Heart left ventricle (tissue), 16 donors: Measurements from ENCODE around the gene CD300LG. TPM values are rescaled to one million over a fixed set of nuclear protein-coding genes. Genes with fewer than 3 reads are reported as not detected.

Source experiments
- ATAC-seq, 4 donors: fragments of 200-7000 bp; cut with Tn5 transposase; one replicate each; pipeline ENCODE4 v1.9.1; 2020 to 2022; ENCODE audit warnings: moderate library complexity in 4 of 4, mild to moderate bottlenecking in 3 of 4, moderate number of reproducible peaks in 1 of 4
- DNase-seq, 5 donors: peaks; one replicate each; pipeline ENCODE4 v3.0.0-alpha.2; 2020
- H3K27ac ChIP-seq, 12 donors: fragments of 200-600 bp; sonication (generic) in 4 of 12; one replicate each; pipeline versions ENCODE4 v1.5.0 to v1.8.0; 2016 to 2022; ENCODE audit warnings: mild to moderate bottlenecking in 2 of 12
- H3K27me3 ChIP-seq, 9 donors: fragments of 200-600 bp; sonication (generic) in 2 of 9; one replicate each; pipeline versions ENCODE4 v1.5.1 to v1.8.0; 2016 to 2022; ENCODE audit warnings: mild to moderate bottlenecking in 3 of 9
- H3K36me3 ChIP-seq, 9 donors: fragments of 200-600 bp; sonication (generic) in 2 of 9; one replicate each; pipeline versions ENCODE4 v1.5.0 to v1.8.0; 2018 to 2022; ENCODE audit warnings: mild to moderate bottlenecking in 2 of 9
- H3K4me1 ChIP-seq, 12 donors: fragments of 200-600 bp; sonication (generic) in 4 of 12; one replicate each; pipeline versions ENCODE4 v1.5.0 to v1.8.0; 2016 to 2022; ENCODE audit warnings: mild to moderate bottlenecking in 3 of 12
- H3K4me3 ChIP-seq, 12 donors: fragments of 200-600 bp; sonication (generic) in 4 of 12; one replicate each; pipeline versions ENCODE4 v1.5.0 to v1.8.0; 2017 to 2022; ENCODE audit warnings: mild to moderate bottlenecking in 9 of 12, moderate library complexity in 4 of 12
- H3K9me3 ChIP-seq, 12 donors: fragments of 200-600 bp; sonication (generic) in 4 of 12; one replicate each; pipeline versions ENCODE4 v1.5.0 to v1.8.0; 2016 to 2022; ENCODE audit warnings: mild to moderate bottlenecking in 1 of 12
- CTCF ChIP-seq, 12 donors: fragments of 200-600 bp; sonication (generic) in 4 of 12; IDR thresholded peaks; one replicate each; pipeline versions ENCODE4 v1.5.0 to v1.8.0; 2018 to 2022; ENCODE audit warnings: antibody characterized with exemption in 12 of 12, mild to moderate bottlenecking in 5 of 12
- POLR2A ChIP-seq, 2 donors: fragments of 450-650 bp; IDR thresholded peaks; one replicate each; pipeline ENCODE4 v1.6.1; 2017; ENCODE audit warnings: antibody characterized with exemption in 2 of 2, mild to moderate bottlenecking in 2 of 2, moderate library complexity in 2 of 2
- WGBS, 4 donors: extraction: QIAGEN DNeasy Blood & Tissue Kit in 2 of 4; methylation state at CpG; one replicate each; pipeline versions ENCODE4 v1.1.5 to v1.1.7; 2013 to 2018; 5-methylcytosine and 5-hydroxymethylcytosine counted together
- intact Hi-C, 10 donors: fragments of 100-400 bp; cut with DNase I; formaldehyde crosslinking; loops; one replicate each; pipeline versions ENCODE4 v1.11.1 to v1.14.2; 2022
- polyA plus RNA-seq, 2 donors: library from polyadenylated mRNA; stranded (reverse); fragments of 200-250 nt; gene quantifications; one replicate each; pipeline ENCODE4 v1.2.3, GENCODE V29; 2013
- total RNA-seq, 9 donors: library from RNA; depleted of rRNA in 2 of 9; stranded (reverse); fragments of >200 nt in 2 of 9; fragmentation: NEBNext Ultra II Directional in 3 of 9; extraction: Animal tissue kit (Norgen Biotek cat#: 25700) in 3 of 9; gene quantifications; one replicate each; pipeline versions ENCODE4 v1.1.0 to v1.2.4, GENCODE V29; 2016 to 2023
- donor health status: ischemic (EF 13 %, LVEDD 7.1; RV severe dilation, severe dysfunction).
- donor health status: healthy with polysubstance abuse.
- donor health status: DM: no; HTN: yes; CAD: no.
- donor health status: DM: no; HTN: no; CAD: no.
- donor health status: ischemic (EF 25% LVEDD 6.9; RV normal size, moderate dysfunction).
- donor health status: ischemic (EF 25% LVEDD 5.7; RV mildly dilated, moderate dysfunction).
- donor health status: healthy.
- donor health status: DM: yes; HTN: yes; CAD: no.
- donor health status: ischemic (EF 35%, LVEDD 5.7; RV mildly dilated, moderate dysfunction).
- donor health status: nonischemic (EF 11% LVEDD 7.7; RV severe dilation, severe dysfunction).
- donor health status: DM: yes; HTN: yes; CAD: no.
- donor health status: PGD.
- donor health status: ischemic (EF 29% LVEDD 5.4; RV normal size, mild dysfunction).
- donor health status: nonischemic (EF 23%, LVEDD 6.1; RV moderate dilation, normal function).

The CD300LG gene
- total and polyA plus RNA-seq, 11 donors: 7.3 to 85.8 (median 19.9) TPM

GRCh38 chr17:43854498-43854897, 7.5 kb downstream of the CD300LG start:
- DNase-seq: no peak
- peaks cover 0 to 7% (median 0%) of the 10 kb centered on the region in 9 donors for H3K27me3 ChIP-seq
- H3K4me3 ChIP-seq: no peak overlapping the region
- no peaks in the 10 kb centered on the region for H3K36me3 ChIP-seq
- intact Hi-C loops: no loop called here
- ATAC-seq: peak in 2 of 4 donors; percentile 7 to 19
- 67 to 82% (median 72%) methylated on average over 7 to 8 of the region's 8 CpGs for WGBS, 4 donors
- H3K27ac ChIP-seq: peak overlapping the region in 1 of 12 donors; percentile 18
- H3K4me1 ChIP-seq: peaks cover 0 to 31% (median 10%) of the 10 kb centered on the region in 12 donors
- TF ChIP-seq CTCF (IDR thresholded peaks at IDR 0.05) (no peak), POLR2A (IDR thresholded peaks at IDR 0.05) (no peak)
- no peaks in the 10 kb centered on the region for H3K9me3 ChIP-seq

- intact Hi-C loops: no loop called here
- TF ChIP-seq CTCF (IDR thresholded peaks at IDR 0.05) (no peak), POLR2A (IDR thresholded peaks at IDR 0.05) (no peak)
- Histone ChIP-seq H3K36me3 (no peaks in the 10 kb centered on the region), H3K9me3 (no peaks in the 10 kb centered on the region), H3K27ac (peak overlapping the region in 1 of 12 donors; percentile 76), H3K4me3 (no peak overlapping the region), H3K4me1 (peaks cover 2 to 37% (median 13%) of the 10 kb centered on the region in 12 donors), H3K27me3 (peaks cover 0 to 7% (median 0%) of the 10 kb centered on the region in 9 donors)
- WGBS, 4 donors: 83 to 95% (median 93%) methylated on average over 5 to 9 of the region's 9 CpGs
- ATAC-seq: no peak
- DNase-seq: no peak
Measured at GRCh38 chr17:43855061-43855460, 8.1 kb downstream of the CD300LG start.

- intact Hi-C loops: no loop called here
- peaks cover 6 to 47% (median 22%) of the 10 kb centered on the region in 12 donors for H3K4me1 ChIP-seq
- WGBS, 4 donors: 85 to 93% (median 89%) methylated on average over 3 of the region's 3 CpGs
Measured at GRCh38 chr17:43856141-43856540, 9.2 kb downstream of the CD300LG start.

GRCh38 chr17:43857141-43857540, 10.2 kb downstream of the CD300LG start:
- TF ChIP-seq POLR2A (IDR thresholded peaks at IDR 0.05): no peak
- no peak for TF ChIP-seq CTCF (IDR thresholded peaks at IDR 0.05)
- Histone ChIP-seq H3K9me3 (no peaks in the 10 kb centered on the region), H3K4me1 (peaks cover 6 to 57% (median 31%) of the 10 kb centered on the region in 12 donors), H3K27ac (peak overlapping the region; percentile 18 to 88 (median 74)), H3K36me3 (no peaks in the 10 kb centered on the region), H3K4me3 (no peak overlapping the region), H3K27me3 (peaks cover 0 to 7% (median 0%) of the 10 kb centered on the region in 9 donors)
- ATAC-seq (no peak), DNase-seq (no peak)
- WGBS, 4 donors: 90 to 95% (median 94%) methylated on average over 5 of the region's 5 CpGs
- intact Hi-C loops: no loop called here

More at GRCh38 chr17:43856141-43856540, 9.2 kb downstream of the CD300LG start:
- no peaks in the 10 kb centered on the region for H3K9me3 ChIP-seq
- H3K27me3 ChIP-seq: peaks cover 0 to 7% (median 0%) of the 10 kb centered on the region in 9 donors
- no peaks in the 10 kb centered on the region for H3K36me3 ChIP-seq
- H3K4me3 ChIP-seq: no peak overlapping the region
- H3K27ac ChIP-seq: peak overlapping the region in 8 of 12 donors; percentile 54 to 88 (median 74)
- DNase-seq: no peak
- no peak for TF ChIP-seq POLR2A (IDR thresholded peaks at IDR 0.05)
- no peak for TF ChIP-seq CTCF (IDR thresholded peaks at IDR 0.05)
- no peak for ATAC-seq
